GM23248 (cell line): ENCODE measurements around the gene TBATA. TPM values are rescaled to one million over a fixed set of nuclear protein-coding genes. Genes with fewer than 3 reads are reported as not detected.

Experiments used
- DNase-seq: peaks from one replicate; pipeline ENCODE4 v3.0.0-alpha.2; 2015
- H2AFZ ChIP-seq: fragments of 200-600 bp; sonication (generic); 2 replicates; pipeline ENCODE4 v1.6.1; 2016; ENCODE audit warnings: antibody characterized with exemption
- H3F3A ChIP-seq: fragments of 200-600 bp; sonication (generic); 2 replicates; pipeline ENCODE4 v1.6.1; 2016; ENCODE audit warnings: mild to moderate bottlenecking, antibody characterized with exemption, mixed run types; ENCODE audit not compliant: insufficient read depth
- H3K27ac ChIP-seq: fragments of 200-600 bp; sonication (generic); 2 replicates; pipeline ENCODE4 v1.5.1; 2016; ENCODE audit warnings: mild to moderate bottlenecking
- H3K27me3 ChIP-seq: fragments of 200-600 bp; sonication (generic); replicated peaks from 2 replicates; pipeline ENCODE4 v1.6.1; 2016; ENCODE audit warnings: mild to moderate bottlenecking; ENCODE audit not compliant: insufficient read depth
- H3K36me3 ChIP-seq: fragments of 200-600 bp; sonication (generic); 2 replicates; pipeline ENCODE4 v1.6.1; 2016; ENCODE audit warnings: low read depth, mild to moderate bottlenecking
- H3K4me1 ChIP-seq: fragments of 200-600 bp; sonication (generic); 2 replicates; pipeline ENCODE4 v1.6.1; 2016; ENCODE audit warnings: mild to moderate bottlenecking; ENCODE audit not compliant: insufficient read depth
- H3K4me2 ChIP-seq: fragments of 200-600 bp; sonication (generic); one replicate; pipeline ENCODE4 v1.6.1; 2016; ENCODE audit warnings: mild to moderate bottlenecking; ENCODE audit not compliant: unreplicated experiment
- H3K4me3 ChIP-seq: fragments of 200-600 bp; sonication (generic); 2 replicates; pipeline ENCODE4 v1.5.1; 2016; ENCODE audit warnings: mild to moderate bottlenecking
- H3K79me2 ChIP-seq: fragments of 200-600 bp; sonication (generic); 2 replicates; pipeline ENCODE4 v1.6.1; 2016; ENCODE audit warnings: mild to moderate bottlenecking; ENCODE audit not compliant: insufficient read depth
- H3K9ac ChIP-seq: fragments of 200-600 bp; sonication (generic); 2 replicates; pipeline ENCODE4 v1.6.1; 2016; ENCODE audit warnings: mild to moderate bottlenecking
- H3K9me2 ChIP-seq: fragments of 200-600 bp; sonication (generic); 2 replicates; pipeline ENCODE4 v1.6.1; 2016; ENCODE audit warnings: mixed run types, mild to moderate bottlenecking, moderate library complexity; ENCODE audit not compliant: insufficient read depth
- H3K9me3 ChIP-seq: fragments of 200-600 bp; sonication (generic); one replicate; pipeline ENCODE4 v1.6.1; 2017; ENCODE audit warnings: low read depth
- H4K20me1 ChIP-seq: fragments of 200-600 bp; sonication (generic); 2 replicates; pipeline ENCODE4 v1.6.0; 2016; ENCODE audit not compliant: insufficient read depth
- EZH2 ChIP-seq: fragments of 200-600 bp; sonication (generic); IDR thresholded peaks from 2 replicates; pipeline ENCODE4 v1.6.1; 2018; ENCODE audit warnings: antibody characterized with exemption, mild to moderate bottlenecking; ENCODE audit not compliant: insufficient read depth, poor library complexity, severe bottlenecking
- EZH2phosphoT487 ChIP-seq: fragments of 200-600 bp; sonication (generic); IDR thresholded peaks from 2 replicates; pipeline ENCODE4 v1.6.1; 2018; ENCODE audit warnings: antibody characterized with exemption, moderate library complexity, mild to moderate bottlenecking, low read depth; ENCODE audit not compliant: insufficient read depth
- WGBS, 2 experiments: methylation state at CpG; one replicate each; pipeline ENCODE4 v1.1.6; 2015 to 2017; ENCODE audit warnings: low lambda C conversion rate in 2 of 2, low coverage in 1 of 2; ENCODE audit errors: missing lambda C conversion rate in 2 of 2; 5-methylcytosine and 5-hydroxymethylcytosine counted together
- in situ Hi-C: fragments of 300-500 bp; cut with MboI; formaldehyde crosslinking; loops from 2 replicates; pipeline ENCODE4 v1.15.0; 2020
- polyA plus RNA-seq: library from polyadenylated mRNA; unstranded; fragments of >200 nt; fragmentation: Nextera tagmentation; extraction: Ambion mirVana; gene quantifications from 2 replicates; pipeline ENCODE4 v1.2.1, GENCODE V29; 2016
- total RNA-seq: library from RNA; depleted of rRNA; stranded (reverse); fragments of >200 nt; shearing (Covaris generic); gene quantifications from 2 replicates; pipeline ENCODE4 v1.2.3, GENCODE V29; 2014

TBATA gene
- total and polyA plus RNA-seq, 2 experiments from 2014 or later: not detected

- no peaks in the 10 kb centered on the region for H4K20me1 ChIP-seq
- no peak overlapping the region for H3K9ac ChIP-seq
- H3K4me3 ChIP-seq: no peak overlapping the region
- H3K79me2 ChIP-seq: no peaks in the 10 kb centered on the region
- no peaks in the 10 kb centered on the region for H3K36me3 ChIP-seq
- no peak for DNase-seq
- no peaks in the 10 kb centered on the region for H3K9me2 ChIP-seq
- no peaks in the 10 kb centered on the region for H3K4me1 ChIP-seq
- no peak for TF ChIP-seq EZH2
- TF ChIP-seq EZH2phosphoT487: no peak
- H3K9me3 ChIP-seq: no peaks in the 10 kb centered on the region
- no peaks in the 10 kb centered on the region for H3F3A ChIP-seq
- H2AFZ ChIP-seq: no peak overlapping the region
- no peaks in the 10 kb centered on the region; the same call in 1 of the 2 replicates for H3K27me3 ChIP-seq
- in situ Hi-C loops: no loop called here
- 62 to 67% methylated on average over 13 to 14 of the region's 14 CpGs for WGBS, 2 experiments
- no peak overlapping the region for H3K27ac ChIP-seq
- no peak overlapping the region for H3K4me2 ChIP-seq
Measured at GRCh38 chr10:70774810-70775678, 10.1 kb downstream of the TBATA start.

GRCh38 chr10:70773965-70774809 lies 11.0 kb downstream of the TBATA start:
- Histone ChIP-seq H3K4me2 (no peak overlapping the region), H3K36me3 (no peaks in the 10 kb centered on the region), H3F3A (no peaks in the 10 kb centered on the region), H3K9ac (no peak overlapping the region), H2AFZ (no peak overlapping the region), H3K9me3 (no peaks in the 10 kb centered on the region), H3K4me1 (no peaks in the 10 kb centered on the region), H3K79me2 (no peaks in the 10 kb centered on the region), H4K20me1 (no peaks in the 10 kb centered on the region), H3K4me3 (no peak overlapping the region), H3K9me2 (no peaks in the 10 kb centered on the region), H3K27ac (no peak overlapping the region), H3K27me3 (no peaks in the 10 kb centered on the region; the same call in 1 of the 2 replicates)
- TF ChIP-seq EZH2phosphoT487: no peak
- TF ChIP-seq EZH2: no peak
- in situ Hi-C loops: no loop called here
- DNase-seq: no peak
- 76 to 88% methylated on average over 10 to 13 of the region's 14 CpGs for WGBS, 2 experiments

- Histone ChIP-seq H3K4me3 (no peak overlapping the region), H3K36me3 (no peaks in the 10 kb centered on the region), H3F3A (no peaks in the 10 kb centered on the region), H3K9ac (no peak overlapping the region), H3K9me3 (no peaks in the 10 kb centered on the region), H4K20me1 (no peaks in the 10 kb centered on the region), H3K4me2 (no peak overlapping the region), H3K4me1 (no peaks in the 10 kb centered on the region), H3K27ac (no peak overlapping the region), H3K9me2 (no peaks in the 10 kb centered on the region), H3K27me3 (peaks cover 2% of the 10 kb centered on the region; the same call in 1 of the 2 replicates), H2AFZ (no peak overlapping the region), H3K79me2 (no peaks in the 10 kb centered on the region)
- WGBS, 2 experiments: 60 to 66% methylated on average over 9 of the region's 9 CpGs
- no peak for TF ChIP-seq EZH2phosphoT487
- no peak for TF ChIP-seq EZH2
- in situ Hi-C loops: no loop called here
- DNase-seq: no peak
Measured at GRCh38 chr10:70773461-70773860, 11.7 kb downstream of the TBATA start.

- Histone ChIP-seq H3F3A (no peaks in the 10 kb centered on the region), H4K20me1 (no peaks in the 10 kb centered on the region), H3K4me2 (no peak overlapping the region), H3K9ac (no peak overlapping the region), H3K9me3 (no peaks in the 10 kb centered on the region), H3K4me3 (no peak overlapping the region), H3K79me2 (no peaks in the 10 kb centered on the region), H3K4me1 (no peaks in the 10 kb centered on the region), H3K36me3 (no peaks in the 10 kb centered on the region), H2AFZ (no peak overlapping the region), H3K27ac (no peak overlapping the region), H3K9me2 (no peaks in the 10 kb centered on the region), H3K27me3 (peaks cover 7% of the 10 kb centered on the region; the same call in 1 of the 2 replicates)
- DNase-seq: no peak
- in situ Hi-C loops: no loop called here
- 80 to 91% methylated on average over 4 of the region's 4 CpGs for WGBS, 2 experiments
- TF ChIP-seq EZH2 (no peak), EZH2phosphoT487 (no peak)
Measured at GRCh38 chr10:70772627-70773026, 12.6 kb downstream of the TBATA start.
